IMR-90 (cell line): ENCODE results near the gene GRAP. TPM values are rescaled to one million over a fixed set of nuclear protein-coding genes. Genes with fewer than 3 reads are reported as not detected.
"Not testable (repeated sequence)": the region's sequence is repeated elsewhere in the genome, so short reads cannot be mapped to it uniquely, and the experiment has no call there.

Experiments
- ATAC-seq: fragments of 200-7000 bp; cut with Tn5 transposase; 2 replicates; pipeline ENCODE4 v1.9.1; 2020; ENCODE audit warnings: low read depth, mild to moderate bottlenecking, moderate library complexity
- BruUV-seq: library from RNA; stranded (reverse); fragments of 400-500 nt; replicated peaks from 2 replicates; lab custom pipeline; 2021; lab: Mats Ljungman, UMichigan
- CTCF ChIA-PET: fragments of 300-600 bp; formaldehyde crosslinking; extraction: SDS; loops from one replicate; lab custom pipeline; 2021; ENCODE audit warnings: antibody characterized with exemption; lab: Yijun Ruan, JAX
- POLR2A ChIA-PET: fragments of 300-600 bp; sonication (Branson Sonifier 250); formaldehyde crosslinking; loops from one replicate; lab custom pipeline; 2022; ENCODE audit warnings: antibody characterized with exemption; ENCODE audit not compliant: unreplicated experiment; lab: Charles Lee
- DNase-seq: peaks from one replicate; pipeline ENCODE4 v3.0.0; 2013
- H2AFZ ChIP-seq: replicated peaks from 2 replicates; pipeline ENCODE3; 2013; ENCODE audit warnings: low read length, mild to moderate bottlenecking; ENCODE audit not compliant: poor library complexity
- H2AK5ac ChIP-seq: 2 replicates; pipeline ENCODE4 v1.6.1; 2013; ENCODE audit warnings: low read depth, low read length, inconsistent platforms
- H2AK9ac ChIP-seq: replicated peaks from 2 replicates; pipeline ENCODE3; 2013; ENCODE audit warnings: mild to moderate bottlenecking, low read depth, low read length, moderate library complexity; ENCODE audit not compliant: poor library complexity
- H2BK120ac ChIP-seq: 2 replicates; pipeline ENCODE4 v1.6.1; 2013; ENCODE audit warnings: low read depth, low read length, inconsistent platforms
- H2BK15ac ChIP-seq: 3 replicates; pipeline ENCODE4 v1.6.1; 2013; ENCODE audit warnings: low read depth, low read length, inconsistent platforms
- H2BK20ac ChIP-seq: 2 replicates; pipeline ENCODE4 v1.6.1; 2013; ENCODE audit warnings: low read depth, mild to moderate bottlenecking, inconsistent platforms, low read length, moderate library complexity
- H2BK5ac ChIP-seq: 2 replicates; pipeline ENCODE4 v1.6.1; 2013; ENCODE audit warnings: mild to moderate bottlenecking, low read depth, low read length, inconsistent platforms; ENCODE audit not compliant: poor library complexity, severe bottlenecking
- H3K14ac ChIP-seq: replicated peaks from 2 replicates; pipeline ENCODE4 v1.6.1; 2013; ENCODE audit warnings: low read depth, low read length, inconsistent platforms
- H3K18ac ChIP-seq: 2 replicates; pipeline ENCODE4 v1.6.1; 2013; ENCODE audit warnings: low read depth, low read length, control low read depth
- H3K23ac ChIP-seq: 2 replicates; pipeline ENCODE4 v1.6.1; 2013; ENCODE audit warnings: low read depth, low read length, inconsistent platforms
- H3K27ac ChIP-seq: 2 replicates; pipeline ENCODE4 v1.5.1; 2013; ENCODE audit warnings: mild to moderate bottlenecking, control low read depth, low read length; ENCODE audit not compliant: insufficient read depth
- H3K27me3 ChIP-seq: 2 replicates; pipeline ENCODE4 v1.6.1; 2013; ENCODE audit warnings: low read length; ENCODE audit not compliant: control insufficient read depth, insufficient read depth
- H3K36me3 ChIP-seq: 2 replicates; pipeline ENCODE4 v1.6.1; 2013; ENCODE audit warnings: low read length, mixed read lengths; ENCODE audit not compliant: control insufficient read depth, insufficient read depth
- H3K4ac ChIP-seq: 2 replicates; pipeline ENCODE4 v1.6.1; 2013; ENCODE audit warnings: low read depth, low read length, inconsistent platforms
- H3K4me1 ChIP-seq: 2 replicates; pipeline ENCODE4 v1.6.1; 2013; ENCODE audit warnings: low read length, mixed read lengths; ENCODE audit not compliant: control insufficient read depth, insufficient read depth
- H3K4me2 ChIP-seq: 2 replicates; pipeline ENCODE4 v1.6.1; 2013; ENCODE audit warnings: low read depth, mild to moderate bottlenecking, control low read depth, low read length, moderate library complexity
- H3K4me3 ChIP-seq: 2 replicates; pipeline ENCODE4 v1.5.1; 2013; ENCODE audit warnings: low read depth, mild to moderate bottlenecking, control low read depth, low read length, moderate library complexity; ENCODE audit not compliant: insufficient read depth
- H3K56ac ChIP-seq: 2 replicates; pipeline ENCODE4 v1.6.1; 2013; ENCODE audit warnings: low read length, inconsistent platforms; ENCODE audit not compliant: insufficient read depth; ENCODE audit errors: extremely low read depth
- H3K79me1 ChIP-seq, 2 experiments: 2 replicates each; pipeline ENCODE4 v1.6.1; 2013; ENCODE audit warnings: low read length in 2 of 2, inconsistent platforms in 1 of 2, low read depth in 1 of 2
- H3K9ac ChIP-seq: 2 replicates; pipeline ENCODE4 v1.6.1; 2013; ENCODE audit warnings: low read depth, low read length, control low read depth
- H3K9me1 ChIP-seq: 2 replicates; pipeline ENCODE4 v1.6.1; 2013; ENCODE audit warnings: low read length, inconsistent platforms; ENCODE audit not compliant: insufficient read depth
- H3K9me3 ChIP-seq: 2 replicates; pipeline ENCODE4 v1.6.1; 2013; ENCODE audit warnings: low read length; ENCODE audit not compliant: control insufficient read depth, insufficient read depth
- H4K20me1 ChIP-seq: 2 replicates; pipeline ENCODE4 v1.6.1; 2013; ENCODE audit warnings: low read length, inconsistent platforms; ENCODE audit not compliant: insufficient read depth
- H4K5ac ChIP-seq: 2 replicates; pipeline ENCODE4 v1.6.1; 2013; ENCODE audit warnings: mild to moderate bottlenecking, low read depth, low read length, control low read depth
- H4K8ac ChIP-seq, 2 experiments: 2 replicates each; pipeline ENCODE4 v1.6.1; 2013; ENCODE audit warnings: low read depth in 2 of 2, low read length in 2 of 2, control low read depth in 1 of 2, inconsistent platforms in 1 of 2
- H4K91ac ChIP-seq: 2 replicates; pipeline ENCODE4 v1.6.1; 2013; ENCODE audit warnings: low read depth, low read length, inconsistent platforms; ENCODE audit not compliant: insufficient read depth
- SMC3 ChIP-seq: fragments of 150-350 bp; IDR thresholded peaks from 2 replicates; pipeline ENCODE4 v1.6.1; 2016; ENCODE audit warnings: low read depth, mild to moderate bottlenecking, antibody characterized with exemption, low read length, moderate library complexity
- WGBS, 2 experiments: methylation state at CpG; one replicate each; pipeline versions ENCODE4 v1.1.5 to v1.1.7; 2013; ENCODE audit warnings: missing lambda C conversion rate in 2 of 2; ENCODE audit not compliant: insufficient read length in 1 of 2; ENCODE audit errors: extremely low coverage in 2 of 2; 5-methylcytosine and 5-hydroxymethylcytosine counted together
- dilution Hi-C: fragments of 300-500 bp; cut with HindIII; formaldehyde crosslinking; loops from one replicate; pipeline ENCODE4 v1.14.3; 2018; ENCODE audit warnings: low sequenced_read_pairs; ENCODE audit not compliant: unreplicated experiment
- in situ Hi-C: fragments of 300-500 bp; cut with MboI; formaldehyde crosslinking; loops from 3 replicates; pipeline ENCODE4 v1.14.3; 2019; ENCODE audit warnings: low sequenced_read_pairs, inconsistent platforms, mixed read lengths
- intact Hi-C: fragments of 100-400 bp; cut with micrococcal nuclease; formaldehyde crosslinking; loops from 2 replicates; pipeline ENCODE4 v1.10.0; 2022
- polyA plus RNA-seq, 3 experiments: library from polyadenylated mRNA; depleted of rRNA; stranded (reverse); fragments of >200 nt; gene quantifications; 2 replicates each; pipeline ENCODE4 v1.2.3, GENCODE V29; 2012; ENCODE audit warnings: low replicate concordance in 1 of 3
- total RNA-seq: library from RNA; depleted of rRNA; stranded (reverse); fragments of >200 nt; gene quantifications from 2 replicates; pipeline ENCODE4 v1.2.3, GENCODE V29; 2012

The GRAP gene
- total and polyA plus RNA-seq, 2 of the 4 experiments (the other 2 are of a cell fraction) = under 0.01 to 0.14 TPM

DNA sequence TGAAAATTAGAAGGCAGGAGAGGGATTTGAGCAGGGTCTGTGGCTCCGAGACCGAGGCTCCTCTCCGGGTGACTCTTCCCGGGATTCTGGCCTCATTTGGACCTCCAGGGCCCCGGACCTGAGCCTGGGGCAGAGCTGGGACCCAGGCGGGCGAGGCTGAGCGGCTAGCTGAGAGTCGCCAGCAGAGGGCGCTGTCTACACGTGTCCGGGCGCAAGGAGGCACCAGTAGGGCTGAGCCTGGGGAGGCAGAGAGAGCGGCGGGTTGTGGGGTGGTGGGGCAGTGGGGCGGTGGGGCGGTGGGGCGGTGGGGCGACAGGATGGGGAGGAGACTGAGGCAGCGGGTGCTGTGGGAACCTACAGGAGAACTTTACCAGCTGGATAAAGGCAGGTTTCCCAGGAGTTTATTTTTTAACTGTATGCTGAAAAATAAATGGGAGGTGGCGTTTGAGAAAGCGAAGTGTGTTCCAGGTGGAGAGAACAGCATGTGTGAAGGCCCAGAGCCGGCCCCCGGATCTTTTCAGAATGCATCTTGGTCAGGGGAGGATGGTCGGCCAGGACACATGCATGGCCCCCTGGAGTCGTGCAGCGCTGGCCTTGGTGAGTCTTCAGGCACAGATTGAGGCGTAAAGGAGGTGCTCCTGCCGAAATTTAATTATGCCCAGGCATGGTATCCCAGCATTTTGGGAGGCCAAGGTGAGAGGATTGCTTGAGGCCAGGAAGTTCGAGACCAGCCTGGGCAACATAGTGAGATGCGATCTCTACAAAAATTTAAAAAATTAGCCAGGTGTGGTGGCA lies 29.8 kb upstream of the GRAP start:
- H3K23ac ChIP-seq, H3K4me1 ChIP-seq, H3K56ac ChIP-seq, H2AFZ ChIP-seq, H3K4me3 ChIP-seq, H3K9me3 ChIP-seq, H3K18ac ChIP-seq, POLR2A ChIA-PET, dilution Hi-C loops, H4K5ac ChIP-seq, BruUV-seq, in situ Hi-C loops, H3K4ac ChIP-seq, H3K14ac ChIP-seq, H4K20me1 ChIP-seq, H2BK120ac ChIP-seq, H2BK15ac ChIP-seq, CTCF ChIA-PET, H3K79me1 ChIP-seq, H3K9ac ChIP-seq, H3K27me3 ChIP-seq, DNase-seq, H4K8ac ChIP-seq, H3K4me2 ChIP-seq, H2BK5ac ChIP-seq, H3K36me3 ChIP-seq, H4K91ac ChIP-seq, H2AK9ac ChIP-seq, H3K27ac ChIP-seq, H2BK20ac ChIP-seq, H3K9me1 ChIP-seq, intact Hi-C loops, H2AK5ac ChIP-seq: not testable (repeated sequence)
- WGBS, 2 experiments = no CpG with 5 or more reads among the region's 31 CpGs
- peak; percentile 18; the same call in 1 of the 2 replicates for TF ChIP-seq SMC3
- ATAC-seq = peak; percentile 99

DNA sequence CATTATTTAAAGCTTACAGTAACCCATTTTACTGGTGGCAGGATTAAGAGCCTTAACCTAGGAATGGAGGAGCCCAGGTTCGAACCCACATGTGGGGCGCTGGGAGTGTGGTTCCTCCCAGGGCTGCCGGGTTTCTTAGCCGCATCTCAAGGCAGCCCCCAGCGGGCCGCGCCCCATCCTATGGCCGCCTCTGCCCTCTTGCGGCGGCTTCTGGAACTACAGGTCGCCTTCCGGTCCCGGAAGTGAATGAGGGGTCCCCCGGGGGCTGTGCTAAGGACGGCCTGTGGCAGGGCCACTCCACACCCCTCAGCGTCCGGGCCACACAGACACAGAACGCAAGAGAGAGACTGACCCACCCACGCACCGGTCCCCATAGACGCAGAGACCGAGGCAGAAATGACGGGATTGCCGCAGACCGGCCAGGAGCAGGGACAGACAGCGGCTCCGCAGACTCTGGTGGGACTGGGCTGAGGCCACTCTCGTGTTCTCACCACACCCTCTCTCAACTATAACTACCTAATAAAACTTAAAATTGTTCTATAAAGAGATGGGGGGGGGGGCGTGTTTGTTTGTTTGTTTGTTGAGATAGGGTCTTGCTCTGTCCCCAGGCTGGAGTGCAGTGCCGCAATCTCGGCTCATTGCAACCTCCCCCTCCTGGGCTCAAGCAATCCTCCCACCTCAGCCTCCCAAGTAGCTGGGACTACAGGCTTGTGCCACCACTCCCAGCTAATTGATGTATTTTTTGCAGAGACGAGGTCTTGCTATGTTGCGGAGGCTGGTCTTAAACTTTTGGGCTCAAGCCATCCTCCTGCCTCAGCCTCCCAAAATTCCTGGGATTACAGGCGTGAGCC lies 23.8 kb upstream of the GRAP start:
- H4K5ac ChIP-seq, H3K4me2 ChIP-seq, H4K91ac ChIP-seq, H4K20me1 ChIP-seq, H3K9me1 ChIP-seq, H2AFZ ChIP-seq, intact Hi-C loops, CTCF ChIA-PET, H2BK15ac ChIP-seq, H3K4me1 ChIP-seq, BruUV-seq, H3K9me3 ChIP-seq, H3K14ac ChIP-seq, H2BK20ac ChIP-seq, DNase-seq, H3K56ac ChIP-seq, H2BK5ac ChIP-seq, H2AK9ac ChIP-seq, H3K4me3 ChIP-seq, H2BK120ac ChIP-seq, dilution Hi-C loops, H2AK5ac ChIP-seq, in situ Hi-C loops, H3K4ac ChIP-seq, H3K27ac ChIP-seq, H4K8ac ChIP-seq, H3K18ac ChIP-seq, H3K36me3 ChIP-seq, POLR2A ChIA-PET, H3K27me3 ChIP-seq, H3K79me1 ChIP-seq, H3K9ac ChIP-seq, H3K23ac ChIP-seq: not testable (repeated sequence)
- WGBS, 2 experiments = no CpG with 5 or more reads among the region's 34 CpGs
- peak; percentile 99 for ATAC-seq
